GM12874 (cell line): ENCODE measurements around the gene STX5.

Source experiments
- TF ChIP-seq, protein P1 (sequence below): IDR thresholded peaks from 2 replicates; pipeline ENCODE4 v1.5.1; 2011; ENCODE audit warnings: low read depth, mild to moderate bottlenecking, control low read depth, low read length, moderate library complexity; ENCODE audit not compliant: insufficient read depth

Gene STX5

GRCh38 chr11:62816557-62816956 lies 15.3 kb downstream of the STX5 start:
- TF ChIP-seq, protein P1, sequence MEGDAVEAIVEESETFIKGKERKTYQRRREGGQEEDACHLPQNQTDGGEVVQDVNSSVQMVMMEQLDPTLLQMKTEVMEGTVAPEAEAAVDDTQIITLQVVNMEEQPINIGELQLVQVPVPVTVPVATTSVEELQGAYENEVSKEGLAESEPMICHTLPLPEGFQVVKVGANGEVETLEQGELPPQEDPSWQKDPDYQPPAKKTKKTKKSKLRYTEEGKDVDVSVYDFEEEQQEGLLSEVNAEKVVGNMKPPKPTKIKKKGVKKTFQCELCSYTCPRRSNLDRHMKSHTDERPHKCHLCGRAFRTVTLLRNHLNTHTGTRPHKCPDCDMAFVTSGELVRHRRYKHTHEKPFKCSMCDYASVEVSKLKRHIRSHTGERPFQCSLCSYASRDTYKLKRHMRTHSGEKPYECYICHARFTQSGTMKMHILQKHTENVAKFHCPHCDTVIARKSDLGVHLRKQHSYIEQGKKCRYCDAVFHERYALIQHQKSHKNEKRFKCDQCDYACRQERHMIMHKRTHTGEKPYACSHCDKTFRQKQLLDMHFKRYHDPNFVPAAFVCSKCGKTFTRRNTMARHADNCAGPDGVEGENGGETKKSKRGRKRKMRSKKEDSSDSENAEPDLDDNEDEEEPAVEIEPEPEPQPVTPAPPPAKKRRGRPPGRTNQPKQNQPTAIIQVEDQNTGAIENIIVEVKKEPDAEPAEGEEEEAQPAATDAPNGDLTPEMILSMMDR: no peak

DNA sequence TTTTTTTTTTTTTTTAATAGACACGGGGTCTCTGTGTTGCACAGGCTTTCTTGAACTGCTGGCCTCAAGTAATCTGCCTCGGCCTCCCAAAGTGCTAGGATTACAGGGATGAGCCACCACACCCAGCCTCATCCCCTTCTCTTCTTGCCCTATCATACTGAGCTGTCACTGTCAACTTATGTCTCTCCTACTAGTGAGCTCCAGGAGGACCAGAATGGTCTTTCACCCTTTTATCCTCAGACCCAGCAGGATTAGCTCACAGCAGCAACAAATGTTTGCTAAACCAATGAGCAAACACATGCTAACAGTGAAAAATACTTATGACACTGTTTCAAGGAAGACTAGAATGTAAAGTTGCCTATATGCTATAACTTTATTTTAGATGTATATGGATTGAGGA lies 20.2 kb downstream of the STX5 start:
- TF ChIP-seq, protein P1: no peak

GRCh38 chr11:62810748-62811147 lies 21.1 kb downstream of the STX5 start:
- TF ChIP-seq, protein P1: no peak

- TF ChIP-seq, protein P1: no peak
Measured at GRCh38 chr11:62806611-62807121, 25.2 kb downstream of the STX5 start.

DNA sequence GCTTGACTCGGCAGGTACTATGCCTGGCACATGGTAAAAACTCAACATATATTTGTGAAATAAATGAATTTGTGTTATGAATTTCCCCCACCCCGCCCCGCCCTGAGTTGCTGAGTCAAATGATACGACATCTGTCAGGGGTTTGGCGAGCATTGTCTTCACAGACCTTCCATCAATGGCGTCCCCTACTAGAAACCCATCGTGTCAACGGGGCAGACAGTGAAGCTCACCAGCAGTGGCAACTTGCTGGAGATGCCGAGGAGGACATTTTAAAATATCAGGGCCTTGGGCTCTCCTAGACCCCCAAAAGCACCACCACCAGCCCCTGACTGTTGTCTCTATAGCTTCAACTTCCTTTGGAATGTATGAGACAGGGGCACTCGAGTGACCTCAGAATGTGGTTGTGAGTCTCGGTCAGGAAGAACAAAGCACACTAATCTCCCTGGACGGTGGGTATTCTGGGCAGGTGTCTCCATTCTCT lies 25.9 kb downstream of the STX5 start:
- TF ChIP-seq, protein P1: no peak

DNA sequence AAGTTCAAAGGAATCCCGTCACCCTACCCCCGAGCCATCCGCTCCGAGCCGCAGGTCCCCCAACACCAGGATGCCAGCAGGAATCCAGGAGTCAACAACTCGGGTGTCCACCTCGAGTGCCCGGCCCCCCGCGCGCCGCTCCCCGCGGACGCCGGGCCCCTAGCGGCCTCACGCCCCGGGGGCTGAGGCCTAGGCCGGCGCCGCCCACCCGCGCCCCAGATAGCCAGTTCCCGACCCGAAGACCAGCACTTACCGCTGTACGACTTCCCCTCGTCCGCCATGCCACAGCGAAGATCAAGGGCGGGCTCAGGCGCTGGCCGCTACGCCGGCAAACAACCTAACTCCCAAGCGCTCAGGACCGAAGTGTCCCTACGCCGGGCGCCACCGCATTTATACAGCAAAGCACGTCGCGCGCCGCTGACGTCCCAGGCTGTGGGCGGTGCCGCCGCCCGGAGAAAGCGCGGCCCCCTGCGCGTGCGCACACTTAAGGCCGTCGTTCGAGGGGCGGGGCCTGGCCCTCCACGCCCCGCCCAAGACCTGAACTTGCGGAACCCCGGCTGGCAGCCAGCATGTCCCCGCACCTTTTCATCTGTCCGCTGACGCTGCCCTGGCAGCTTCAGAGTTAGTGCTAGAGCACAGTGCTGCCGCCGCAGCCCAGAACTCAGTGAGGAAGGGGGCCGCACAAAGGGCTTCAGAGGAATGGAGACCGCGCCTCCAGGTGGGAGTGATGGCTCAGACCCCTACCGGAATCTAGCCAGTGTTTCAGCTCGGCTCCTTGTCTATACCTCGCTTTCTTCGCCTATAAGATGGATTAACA lies 26.6 kb downstream of the STX5 start, which contains the start of gene NXF1:
NXF1 (minus strand) TSS at position 365 of the 817 bp plus-strand sequence; CDS start at position 281, 84 bp downstream.
- TF ChIP-seq, protein P1: 0 out of 2 replicates have a peak, but pooled peaks have one; percentile 20

GRCh38 chr11:62804310-62805075 lies 27.4 kb downstream of the STX5 start:
- TF ChIP-seq, protein P1: no peak
